H9 (cell line): ENCODE measurements around the gene ZMYND8. TPM values are rescaled to one million over a fixed set of nuclear protein-coding genes. Genes with fewer than 3 reads are reported as not detected.

Experiments
- DNase-seq: peaks from one replicate; pipeline ENCODE4 v3.0.0-alpha.2; 2017
- H2AFZ ChIP-seq: one replicate; pipeline ENCODE4 v1.6.1; 2013; ENCODE audit warnings: mild to moderate bottlenecking, low read length, control low read depth, moderate library complexity
- H2AK5ac ChIP-seq: 2 replicates; pipeline ENCODE4 v1.6.1; 2013; ENCODE audit warnings: low read length, control low read depth, mixed read lengths; ENCODE audit not compliant: insufficient read length
- H2BK120ac ChIP-seq: one replicate; pipeline ENCODE4 v1.6.1; 2013; ENCODE audit warnings: low read depth, mild to moderate bottlenecking, low read length, control low read depth, inconsistent platforms; ENCODE audit not compliant: poor library complexity, severe bottlenecking
- H2BK12ac ChIP-seq: 2 replicates; pipeline ENCODE4 v1.6.1; 2013; ENCODE audit warnings: low read length, control low read depth, mixed read lengths, low read depth; ENCODE audit not compliant: insufficient read length
- H2BK15ac ChIP-seq: 2 replicates; pipeline ENCODE4 v1.6.1; 2013; ENCODE audit warnings: low read depth, low read length, control low read depth
- H2BK20ac ChIP-seq: one replicate; pipeline ENCODE4 v1.6.1; 2013; ENCODE audit warnings: low read depth, mild to moderate bottlenecking, low read length, control low read depth, inconsistent platforms; ENCODE audit not compliant: poor library complexity, severe bottlenecking
- H2BK5ac ChIP-seq: 2 replicates; pipeline ENCODE4 v1.6.1; 2013; ENCODE audit warnings: low read length, control low read depth, mixed read lengths; ENCODE audit not compliant: insufficient read length
- H3K14ac ChIP-seq: 2 replicates; pipeline ENCODE4 v1.6.1; 2013; ENCODE audit warnings: low read length, control low read depth; ENCODE audit not compliant: insufficient read depth
- H3K18ac ChIP-seq: 2 replicates; pipeline ENCODE4 v1.6.1; 2013; ENCODE audit warnings: low read depth, mild to moderate bottlenecking, mixed read lengths, low read length, control low read depth; ENCODE audit not compliant: insufficient read length
- H3K23ac ChIP-seq: 2 replicates; pipeline ENCODE4 v1.6.1; 2013; ENCODE audit warnings: low read length, control low read depth, mixed read lengths, low read depth; ENCODE audit not compliant: insufficient read length
- H3K23me2 ChIP-seq: 2 replicates; pipeline ENCODE4 v1.6.1; 2013; ENCODE audit warnings: low read depth, mild to moderate bottlenecking, mixed read lengths, low read length, control low read depth; ENCODE audit not compliant: insufficient read length, poor library complexity, severe bottlenecking
- H3K27ac ChIP-seq: 2 replicates; pipeline ENCODE4 v1.5.1; 2013; ENCODE audit warnings: low read length, control low read depth, mixed read lengths, low read depth; ENCODE audit not compliant: insufficient read length
- H3K27me3 ChIP-seq: 2 replicates; pipeline ENCODE4 v1.6.1; 2013; ENCODE audit warnings: low read length, control low read depth, inconsistent platforms; ENCODE audit not compliant: insufficient read depth
- H3K4ac ChIP-seq: 2 replicates; pipeline ENCODE4 v1.6.1; 2013; ENCODE audit warnings: low read depth, mild to moderate bottlenecking, control low read depth, inconsistent platforms, low read length, moderate library complexity
- H3K4me1 ChIP-seq: 2 replicates; pipeline ENCODE4 v1.6.1; 2013; ENCODE audit warnings: low read length, control low read depth, inconsistent platforms; ENCODE audit not compliant: insufficient read depth
- H3K4me2 ChIP-seq: 2 replicates; pipeline ENCODE4 v1.6.1; 2013; ENCODE audit warnings: low read length, control low read depth, mixed read lengths; ENCODE audit not compliant: insufficient read length, insufficient read depth
- H3K56ac ChIP-seq: 2 replicates; pipeline ENCODE4 v1.6.1; 2013; ENCODE audit warnings: low read depth, mild to moderate bottlenecking, mixed read lengths, low read length, control low read depth; ENCODE audit not compliant: insufficient read length
- H3K79me1 ChIP-seq: 2 replicates; pipeline ENCODE4 v1.6.1; 2013; ENCODE audit warnings: low read depth, mild to moderate bottlenecking, moderate library complexity, low read length, control low read depth, inconsistent platforms; ENCODE audit not compliant: insufficient read depth, poor library complexity, severe bottlenecking
- H3K79me2 ChIP-seq: 2 replicates; pipeline ENCODE4 v1.6.1; 2013; ENCODE audit warnings: low read length, control low read depth, inconsistent platforms; ENCODE audit not compliant: insufficient read depth
- H3K9ac ChIP-seq: 2 replicates; pipeline ENCODE4 v1.6.1; 2013; ENCODE audit warnings: low read length, control low read depth, mixed read lengths; ENCODE audit not compliant: insufficient read length; ENCODE audit errors: extremely low read depth
- H3K9me3 ChIP-seq: one replicate; pipeline ENCODE4 v1.6.1; 2013; ENCODE audit warnings: low read depth, low read length, inconsistent platforms; ENCODE audit not compliant: control insufficient read depth
- H3T11ph ChIP-seq: one replicate; pipeline ENCODE4 v1.6.1; 2013; ENCODE audit warnings: mild to moderate bottlenecking, low read length, control low read depth, inconsistent platforms
- H4K20me1 ChIP-seq: one replicate; pipeline ENCODE4 v1.6.1; 2013; ENCODE audit not compliant: control insufficient read depth, insufficient read length, insufficient read depth
- H4K5ac ChIP-seq: 2 replicates; pipeline ENCODE4 v1.6.1; 2013; ENCODE audit warnings: low read depth, mild to moderate bottlenecking, mixed read lengths, low read length, control low read depth; ENCODE audit not compliant: insufficient read length
- H4K8ac ChIP-seq: replicated peaks from 2 replicates; pipeline ENCODE4 v1.6.1; 2013; ENCODE audit warnings: low read length, control low read depth, mixed read lengths, low read depth; ENCODE audit not compliant: insufficient read length
- H4K91ac ChIP-seq: 2 replicates; pipeline ENCODE4 v1.6.1; 2013; ENCODE audit warnings: low read depth, mild to moderate bottlenecking, moderate library complexity, mixed read lengths, low read length, control low read depth; ENCODE audit not compliant: insufficient read length
- H3K27ac Mint-ChIP-seq, 3 experiments: 2 replicates in 2 of 3; 3 replicates in 1 of 3; pipeline ENCODE4 v1.8.0; 2020 to 2021; ENCODE audit warnings: mixed read lengths in 3 of 3, mild to moderate bottlenecking in 1 of 3, moderate library complexity in 1 of 3
- H3K27me3 Mint-ChIP-seq: 2 replicates; pipeline ENCODE4 v1.8.0; 2021; ENCODE audit warnings: low read depth, mild to moderate bottlenecking, moderate library complexity, mixed read lengths
- H3K36me3 Mint-ChIP-seq, 3 experiments: 2 replicates in 2 of 3; 3 replicates in 1 of 3; pipeline ENCODE4 v1.8.0; 2020 to 2021; ENCODE audit warnings: low read depth in 3 of 3, mixed read lengths in 3 of 3; ENCODE audit not compliant: insufficient read depth in 1 of 3
- H3K4me1 Mint-ChIP-seq, 2 experiments: 2 replicates each; pipeline ENCODE4 v1.8.0; 2020; ENCODE audit warnings: mixed read lengths in 2 of 2
- H3K4me3 Mint-ChIP-seq, 2 experiments: 2 replicates in 1 of 2; 3 replicates in 1 of 2; pipeline ENCODE4 v1.8.0; 2020 to 2021; ENCODE audit warnings: mild to moderate bottlenecking in 2 of 2, mixed read lengths in 2 of 2, moderate library complexity in 1 of 2
- H3K9me3 Mint-ChIP-seq, 2 experiments: 2 replicates in 1 of 2; 3 replicates in 1 of 2; pipeline ENCODE4 v1.8.0; 2020; ENCODE audit warnings: mild to moderate bottlenecking in 2 of 2, mixed read lengths in 2 of 2, moderate library complexity in 1 of 2
- CTCF ChIP-seq: fragments of 200-600 bp; sonication (generic); conservative IDR thresholded peaks from 3 replicates; pipeline ENCODE4 v1.8.0; 2021; ENCODE audit warnings: antibody characterized with exemption, mild to moderate bottlenecking
- WGBS: extraction: QIAGEN DNeasy Blood & Tissue Kit; methylation state at CpG from one replicate; pipeline ENCODE4 v1.1.7; 2013; ENCODE audit warnings: missing lambda C conversion rate, low lambda C conversion rate, mixed read lengths; ENCODE audit not compliant: insufficient read length; ENCODE audit errors: extremely low coverage; 5-methylcytosine and 5-hydroxymethylcytosine counted together
- total RNA-seq: library from RNA; stranded (reverse); gene quantifications from 2 replicates; pipeline ENCODE4 v1.2.1, GENCODE V29; 2021

The ZMYND8 gene
- total RNA-seq, 1 experiment from 2014 or later = 158 TPM

DNA sequence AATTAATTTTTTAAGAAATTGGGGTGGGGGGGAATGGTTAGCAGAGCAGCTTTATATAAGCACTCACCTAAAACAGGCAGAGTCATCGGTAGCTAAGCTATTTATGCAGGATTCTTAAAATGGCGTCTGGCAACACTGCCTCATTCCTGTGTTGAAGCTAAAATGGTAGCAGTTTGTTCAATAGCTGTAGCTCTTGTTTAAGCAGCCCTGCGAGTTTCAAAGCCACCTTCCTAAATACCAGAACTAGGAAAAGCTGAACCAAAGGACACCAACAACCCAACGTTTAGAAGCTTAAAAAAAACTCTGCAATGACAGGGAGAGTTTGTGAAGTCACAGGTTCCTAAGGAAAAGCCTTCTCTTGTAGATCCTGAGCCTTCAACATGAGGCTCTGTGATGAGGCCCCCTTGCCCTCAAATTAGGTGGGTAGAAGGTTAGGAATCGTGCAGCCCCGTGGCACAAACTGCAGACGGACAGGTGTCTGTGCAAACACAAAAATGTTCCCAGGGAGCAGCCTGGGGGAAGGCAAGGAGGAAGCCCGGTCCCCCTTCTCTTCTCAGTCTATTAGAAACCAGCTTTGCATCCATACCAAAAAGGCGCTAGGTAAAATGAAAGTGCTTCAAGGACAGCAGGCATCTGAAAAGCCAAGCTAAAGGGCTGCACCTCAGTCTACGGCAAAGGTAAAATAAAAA is 4.7 kb downstream of the ZMYND8 start:
- H3K56ac ChIP-seq = no peak overlapping the region
- H3K27me3 ChIP-seq = no peaks in the 10 kb centered on the region
- H2BK12ac ChIP-seq = no peak overlapping the region
- peak overlapping the region; percentile 88 for H3K27ac ChIP-seq
- H2BK120ac ChIP-seq = no peak overlapping the region
- H3K23me2 ChIP-seq = no peaks in the 10 kb centered on the region
- no peak for TF ChIP-seq CTCF
- no peaks in the 10 kb centered on the region for H4K20me1 ChIP-seq
- H3K18ac ChIP-seq = peak overlapping the region; percentile 56
- peaks cover 80% of the 10 kb centered on the region; the same call in 1 of the 2 replicates for H3K79me2 ChIP-seq
- H3K9me3 Mint-ChIP-seq = no peaks in the 10 kb centered on the region
- H2AK5ac ChIP-seq = no peak overlapping the region
- H3K36me3 Mint-ChIP-seq = peaks cover 13 to 37% (median 15%) of the 10 kb centered on the region in 3 experiments; a peak in 6 of 7 replicates
- peak overlapping the region; percentile 13; the same call in 1 of the 2 replicates for H3K14ac ChIP-seq
- H3K4me2 ChIP-seq = no peak overlapping the region
- DNase-seq = no peak
- no peak overlapping the region for H2BK15ac ChIP-seq
- no peaks in the 10 kb centered on the region for H3K9me3 ChIP-seq
- H3K27ac Mint-ChIP-seq = no peak overlapping the region; a peak in 2 of 7 replicates
- H3K27me3 Mint-ChIP-seq = no peaks in the 10 kb centered on the region
- no peak overlapping the region for H3K23ac ChIP-seq
- no peak overlapping the region for H2BK20ac ChIP-seq
- H3K4me1 Mint-ChIP-seq = peaks cover 0 to 6% of the 10 kb centered on the region in 2 experiments; a peak in 3 of 4 replicates
- H4K8ac ChIP-seq = no peak overlapping the region
- peak overlapping the region; percentile 39 for H4K91ac ChIP-seq
- H3K4me3 Mint-ChIP-seq = peak overlapping the region; percentile 24 to 47
- H3K9ac ChIP-seq = peak overlapping the region; percentile 1
- peak overlapping the region; percentile 3; the same call in 1 of the 2 replicates for H3K4ac ChIP-seq
- H3T11ph ChIP-seq = peak overlapping the region; percentile 57
- no peaks in the 10 kb centered on the region for H3K79me1 ChIP-seq
- H2BK5ac ChIP-seq = no peak overlapping the region
- H4K5ac ChIP-seq = peak overlapping the region; percentile 9
- H2AFZ ChIP-seq = no peak overlapping the region
- H3K4me1 ChIP-seq = peaks cover 54% of the 10 kb centered on the region
- WGBS = no CpG with 5 or more reads among the region's 10 CpGs
